DOHH2 (cell line): ENCODE measurements around the gene SSNA1.

Experiments
- H3F3A ChIP-seq: fragments of 200-600 bp; sonication (generic), shearing (Covaris generic); 2 replicates; pipeline ENCODE4 v1.6.0; 2016; ENCODE audit warnings: antibody characterized with exemption, mild to moderate bottlenecking; ENCODE audit not compliant: control insufficient read depth, insufficient read depth
- H3K27ac ChIP-seq: fragments of 200-600 bp; sonication (generic); 2 replicates; pipeline ENCODE4 v1.5.1; 2014; ENCODE audit warnings: low read depth, mild to moderate bottlenecking, low read length, moderate library complexity
- H3K27me3 ChIP-seq: fragments of 200-600 bp; sonication (generic); 2 replicates; pipeline ENCODE4 v1.6.1; 2014; ENCODE audit warnings: mild to moderate bottlenecking, low read length, mixed read lengths; ENCODE audit not compliant: control insufficient read depth
- H3K36me3 ChIP-seq: fragments of 200-600 bp; sonication (generic); 2 replicates; pipeline ENCODE4 v1.6.1; 2014; ENCODE audit warnings: mild to moderate bottlenecking, low read length, moderate library complexity, mixed read lengths; ENCODE audit not compliant: control insufficient read depth
- H3K4me1 ChIP-seq: fragments of 200-600 bp; sonication (generic); 2 replicates; pipeline ENCODE4 v1.6.1; 2014; ENCODE audit warnings: mild to moderate bottlenecking, low read length, mixed read lengths; ENCODE audit not compliant: control insufficient read depth
- H3K4me2 ChIP-seq: fragments of 200-600 bp; sonication (generic); 2 replicates; pipeline ENCODE4 v1.6.0; 2014; ENCODE audit warnings: mild to moderate bottlenecking, low read length, moderate library complexity
- H3K4me3 ChIP-seq: fragments of 200-600 bp; sonication (generic); 2 replicates; pipeline ENCODE4 v1.5.1; 2014; ENCODE audit warnings: mild to moderate bottlenecking, low read length, mixed read lengths
- H3K79me2 ChIP-seq: fragments of 200-600 bp; sonication (generic); 2 replicates; pipeline ENCODE4 v1.6.1; 2014; ENCODE audit warnings: mild to moderate bottlenecking, low read length, mixed read lengths; ENCODE audit not compliant: control insufficient read depth
- H3K9me2 ChIP-seq: fragments of 200-600 bp; sonication (generic); replicated peaks from 2 replicates; pipeline ENCODE4 v1.6.1; 2014; ENCODE audit warnings: mild to moderate bottlenecking, low read length, mixed read lengths; ENCODE audit not compliant: control insufficient read depth
- H3K9me3 ChIP-seq: fragments of 200-600 bp; sonication (generic); 2 replicates; pipeline ENCODE4 v1.6.1; 2014; ENCODE audit warnings: antibody characterized with exemption, low read length, mixed read lengths; ENCODE audit not compliant: control insufficient read depth, insufficient read depth
- H4K20me1 ChIP-seq: fragments of 200-600 bp; sonication (generic); 2 replicates; pipeline ENCODE4 v1.6.0; 2014; ENCODE audit warnings: low read depth, mild to moderate bottlenecking, antibody characterized with exemption, low read length, moderate library complexity; ENCODE audit not compliant: control insufficient read depth, insufficient read depth
- EZH2phosphoT487 ChIP-seq: fragments of 200-600 bp; sonication (generic); IDR thresholded peaks from 2 replicates; pipeline ENCODE4 v1.6.1; 2017; ENCODE audit warnings: borderline replicate concordance, mild to moderate bottlenecking, antibody characterized with exemption, low read length, moderate library complexity, mixed read lengths
- TF ChIP-seq, protein P1 (sequence below): fragments of 200-600 bp; sonication (generic); IDR thresholded peaks from one replicate; pipeline ENCODE4 v1.5.1; 2014; ENCODE audit warnings: antibody characterized with exemption, mild to moderate bottlenecking, low read depth, low read length; ENCODE audit not compliant: poor library complexity, severe bottlenecking

Gene SSNA1

DNA sequence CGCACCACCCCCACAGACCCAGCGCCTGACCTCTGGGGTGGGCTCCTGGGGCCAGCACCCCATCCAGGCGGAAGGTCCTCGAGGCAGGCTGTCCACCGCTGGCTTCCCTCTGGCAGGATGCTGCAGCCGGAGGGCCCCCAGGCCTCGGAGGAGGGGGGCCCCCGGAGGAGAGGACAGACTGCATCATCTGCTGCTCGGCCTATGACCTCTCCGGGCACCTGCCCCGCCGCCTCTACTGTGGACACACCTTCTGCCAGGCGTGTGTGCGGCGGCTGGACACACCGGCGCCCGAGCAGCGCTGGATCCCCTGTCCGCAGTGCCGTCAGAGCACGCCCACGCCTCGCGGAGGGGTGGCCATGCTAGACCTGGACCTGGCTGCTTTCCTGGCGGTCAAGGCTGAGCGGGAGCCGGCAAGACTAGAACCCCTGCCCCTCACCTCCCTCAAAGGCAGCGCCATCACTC lies 40.1 kb downstream of the SSNA1 start:
- H3K9me2 ChIP-seq = no peaks in the 10 kb centered on the region
- TF ChIP-seq, protein P1, sequence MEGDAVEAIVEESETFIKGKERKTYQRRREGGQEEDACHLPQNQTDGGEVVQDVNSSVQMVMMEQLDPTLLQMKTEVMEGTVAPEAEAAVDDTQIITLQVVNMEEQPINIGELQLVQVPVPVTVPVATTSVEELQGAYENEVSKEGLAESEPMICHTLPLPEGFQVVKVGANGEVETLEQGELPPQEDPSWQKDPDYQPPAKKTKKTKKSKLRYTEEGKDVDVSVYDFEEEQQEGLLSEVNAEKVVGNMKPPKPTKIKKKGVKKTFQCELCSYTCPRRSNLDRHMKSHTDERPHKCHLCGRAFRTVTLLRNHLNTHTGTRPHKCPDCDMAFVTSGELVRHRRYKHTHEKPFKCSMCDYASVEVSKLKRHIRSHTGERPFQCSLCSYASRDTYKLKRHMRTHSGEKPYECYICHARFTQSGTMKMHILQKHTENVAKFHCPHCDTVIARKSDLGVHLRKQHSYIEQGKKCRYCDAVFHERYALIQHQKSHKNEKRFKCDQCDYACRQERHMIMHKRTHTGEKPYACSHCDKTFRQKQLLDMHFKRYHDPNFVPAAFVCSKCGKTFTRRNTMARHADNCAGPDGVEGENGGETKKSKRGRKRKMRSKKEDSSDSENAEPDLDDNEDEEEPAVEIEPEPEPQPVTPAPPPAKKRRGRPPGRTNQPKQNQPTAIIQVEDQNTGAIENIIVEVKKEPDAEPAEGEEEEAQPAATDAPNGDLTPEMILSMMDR = no peak
- TF ChIP-seq EZH2phosphoT487 = no peak
- no peaks in the 10 kb centered on the region for H3K9me3 ChIP-seq
- peaks cover 6% of the 10 kb centered on the region for H3F3A ChIP-seq
- no peak overlapping the region for H3K4me3 ChIP-seq
- H3K4me1 ChIP-seq = peaks cover 25% of the 10 kb centered on the region
- no peaks in the 10 kb centered on the region for H3K36me3 ChIP-seq
- H3K27me3 ChIP-seq = peaks cover 13% of the 10 kb centered on the region
- H3K27ac ChIP-seq = no peak overlapping the region
- no peaks in the 10 kb centered on the region for H4K20me1 ChIP-seq
- no peak overlapping the region for H3K4me2 ChIP-seq
- peaks cover 5% of the 10 kb centered on the region for H3K79me2 ChIP-seq

DNA sequence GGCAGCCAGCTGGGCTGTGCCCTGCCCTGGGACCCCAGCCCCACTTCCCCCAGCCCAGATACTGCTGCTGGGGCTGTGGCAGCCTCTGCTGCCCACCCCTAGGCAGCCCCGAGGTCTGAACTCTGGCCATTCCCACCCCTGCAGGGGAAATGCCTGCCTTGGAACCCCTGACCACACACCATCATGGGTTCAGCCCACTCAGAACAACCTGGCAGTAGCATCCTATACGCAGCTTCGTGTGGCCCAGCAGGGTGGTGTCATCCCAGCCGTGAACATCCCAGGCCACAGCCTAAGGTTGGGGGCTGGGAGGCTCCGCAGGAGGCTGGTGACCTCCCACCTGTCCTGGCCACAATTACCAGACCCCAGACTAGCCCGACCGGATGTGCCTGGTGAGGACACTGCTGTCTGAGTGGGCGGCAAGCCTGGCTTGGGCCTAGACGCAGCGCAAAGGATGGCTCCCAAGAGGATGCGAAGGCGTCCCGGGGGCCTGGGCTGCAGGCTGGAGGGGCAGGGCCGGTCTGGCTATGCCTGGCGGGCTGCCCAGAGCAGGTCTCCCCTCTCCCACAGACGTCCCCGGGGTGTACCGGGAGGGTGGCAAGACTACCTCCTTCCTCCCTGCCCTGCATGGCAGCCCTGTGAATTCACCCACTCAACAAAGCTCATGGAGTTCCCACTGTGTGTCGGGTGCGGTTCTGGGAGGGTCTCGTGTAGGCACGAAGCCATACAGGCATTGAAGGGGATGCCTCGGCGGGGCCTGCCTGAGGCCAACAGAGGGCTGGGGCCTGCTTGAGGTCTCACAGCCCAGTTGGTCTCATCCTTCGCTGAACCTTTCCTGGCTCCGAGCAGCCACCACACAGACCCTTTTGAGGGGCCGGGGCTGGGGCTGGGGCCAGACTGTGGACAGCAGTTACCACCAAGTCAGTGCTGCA lies 40.8 kb downstream of the SSNA1 start:
- Histone ChIP-seq H3K4me1 (peaks cover 23% of the 10 kb centered on the region), H3K4me3 (no peak overlapping the region), H3K9me2 (no peaks in the 10 kb centered on the region), H3K27ac (no peak overlapping the region), H3K36me3 (no peaks in the 10 kb centered on the region), H3K27me3 (peaks cover 13% of the 10 kb centered on the region), H4K20me1 (no peaks in the 10 kb centered on the region), H3K79me2 (no peaks in the 10 kb centered on the region), H3K9me3 (no peaks in the 10 kb centered on the region), H3F3A (peaks cover 2% of the 10 kb centered on the region), H3K4me2 (no peak overlapping the region)
- TF ChIP-seq EZH2phosphoT487 = no peak
- TF ChIP-seq, protein P1 = no peak

DNA sequence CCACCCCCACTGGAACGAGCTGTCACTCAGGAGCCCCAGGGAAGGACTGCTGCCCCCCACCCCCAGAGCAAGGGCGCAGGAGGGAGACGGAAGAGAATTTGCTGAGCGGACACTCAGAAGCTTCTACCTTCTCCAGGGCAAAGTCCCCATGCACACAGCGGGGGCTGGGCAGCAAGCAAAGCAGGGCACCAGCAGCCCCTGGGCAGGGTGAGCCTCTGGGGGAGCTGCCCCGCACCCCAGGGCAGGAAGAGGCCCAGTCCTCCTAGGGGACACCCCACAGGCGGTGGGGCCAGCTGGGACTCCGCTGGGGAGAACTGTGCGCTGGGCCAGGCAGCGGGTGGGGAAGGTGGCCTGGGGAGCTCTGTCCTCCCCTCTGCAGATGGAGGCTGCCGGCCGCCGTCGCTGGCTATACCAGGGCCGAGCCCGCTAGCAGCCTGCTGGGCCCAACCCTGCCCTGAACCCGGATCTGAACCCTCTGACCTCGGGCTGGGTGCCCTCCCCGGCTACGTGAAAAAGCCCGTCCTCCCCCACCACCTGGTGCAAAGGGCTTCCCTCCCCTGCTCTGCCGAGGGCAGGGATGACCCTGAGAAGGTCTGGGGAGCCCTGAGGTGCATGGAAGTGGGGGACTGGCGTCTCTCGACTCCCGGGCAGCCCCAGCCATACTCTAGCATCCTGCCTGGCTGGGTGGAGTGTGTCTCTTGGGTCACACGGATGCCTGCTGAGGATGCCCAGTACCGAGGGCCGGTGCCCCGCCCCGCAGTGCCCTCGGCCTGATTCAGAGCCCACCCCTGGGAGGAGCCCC lies 41.6 kb downstream of the SSNA1 start:
- no peak overlapping the region for H3K4me2 ChIP-seq
- H3F3A ChIP-seq = no peaks in the 10 kb centered on the region
- TF ChIP-seq, protein P1 = no peak
- TF ChIP-seq EZH2phosphoT487 = no peak
- no peak overlapping the region for H3K27ac ChIP-seq
- no peaks in the 10 kb centered on the region for H3K79me2 ChIP-seq
- H3K9me3 ChIP-seq = no peaks in the 10 kb centered on the region
- peaks cover 23% of the 10 kb centered on the region for H3K4me1 ChIP-seq
- no peak overlapping the region for H3K4me3 ChIP-seq
- H3K27me3 ChIP-seq = peaks cover 13% of the 10 kb centered on the region
- no peaks in the 10 kb centered on the region for H3K36me3 ChIP-seq
- H3K9me2 ChIP-seq = no peaks in the 10 kb centered on the region
- H4K20me1 ChIP-seq = no peaks in the 10 kb centered on the region
